Neural progenitor cell (in vitro differentiated cells): Measurements from ENCODE around the gene SPRR5. TPM values are rescaled to one million over a fixed set of nuclear protein-coding genes. Genes with fewer than 3 reads are reported as not detected.

Experiments
- DNase-seq: peaks from one replicate; pipeline ENCODE4 v3.0.0-alpha.2; 2016; ENCODE audit warnings: low spot score
- H2AFZ ChIP-seq: fragments of 200-600 bp; sonication (generic); replicated peaks from 2 replicates; pipeline ENCODE4 v1.6.1; 2016; ENCODE audit warnings: antibody characterized with exemption
- H3F3A ChIP-seq: fragments of 200-600 bp; sonication (generic); 2 replicates; pipeline ENCODE4 v1.6.1; 2016; ENCODE audit warnings: antibody characterized with exemption, low read depth
- H3K27ac ChIP-seq: fragments of 200-600 bp; sonication (generic); 2 replicates; pipeline ENCODE4 v1.5.1; 2016; ENCODE audit warnings: mild to moderate bottlenecking
- H3K27me3 ChIP-seq: fragments of 200-600 bp; sonication (generic); 2 replicates; pipeline ENCODE4 v1.6.1; 2016; ENCODE audit warnings: mild to moderate bottlenecking, moderate library complexity
- H3K36me3 ChIP-seq: fragments of 200-600 bp; sonication (generic); 2 replicates; pipeline ENCODE4 v1.5.1; 2016
- H3K4me1 ChIP-seq: fragments of 200-600 bp; sonication (generic); 2 replicates; pipeline ENCODE4 v1.6.1; 2016; ENCODE audit warnings: mixed run types
- H3K4me2 ChIP-seq: fragments of 200-600 bp; sonication (generic); 2 replicates; pipeline ENCODE4 v1.6.1; 2016
- H3K4me3 ChIP-seq: fragments of 200-600 bp; sonication (generic); 2 replicates; pipeline ENCODE4 v1.5.1; 2016
- H3K79me2 ChIP-seq: fragments of 200-600 bp; sonication (generic); 2 replicates; pipeline ENCODE4 v1.6.1; 2016; ENCODE audit warnings: low read depth
- H3K9ac ChIP-seq: fragments of 200-600 bp; sonication (generic); 2 replicates; pipeline ENCODE4 v1.6.1; 2016
- H3K9me3 ChIP-seq: fragments of 200-600 bp; sonication (generic); 2 replicates; pipeline ENCODE4 v1.5.1; 2016; ENCODE audit warnings: low read depth
- H4K20me1 ChIP-seq: fragments of 200-600 bp; sonication (generic); 2 replicates; pipeline ENCODE4 v1.6.1; 2016; ENCODE audit warnings: low read depth
- H3K27ac Mint-ChIP-seq: 3 replicates; pipeline ENCODE4 v1.8.0; 2021; ENCODE audit warnings: mixed read lengths
- H3K27me3 Mint-ChIP-seq: 2 replicates; pipeline ENCODE4 v1.8.0; 2022; ENCODE audit warnings: low read depth, mild to moderate bottlenecking, inconsistent platforms, moderate library complexity, mixed read lengths; ENCODE audit not compliant: insufficient read depth
- H3K36me3 Mint-ChIP-seq: 3 replicates; pipeline ENCODE4 v1.8.0; 2021; ENCODE audit warnings: mixed read lengths
- H3K4me1 Mint-ChIP-seq: 3 replicates; pipeline ENCODE4 v1.8.0; 2021; ENCODE audit warnings: mixed read lengths
- H3K4me3 Mint-ChIP-seq: 3 replicates; pipeline ENCODE4 v1.8.0; 2021; ENCODE audit warnings: mild to moderate bottlenecking, moderate library complexity, mixed read lengths
- H3K9me3 Mint-ChIP-seq: 3 replicates; pipeline ENCODE4 v1.8.0; 2020; ENCODE audit warnings: mixed read lengths
- EZH2 ChIP-seq: fragments of 200-600 bp; sonication (generic); IDR thresholded peaks from 2 replicates; pipeline ENCODE4 v1.6.1; 2017; ENCODE audit warnings: antibody characterized with exemption, mild to moderate bottlenecking, moderate library complexity
- EZH2phosphoT487 ChIP-seq: fragments of 200-600 bp; sonication (generic); IDR thresholded peaks from 2 replicates; pipeline ENCODE4 v1.6.1; 2017; ENCODE audit warnings: antibody characterized with exemption
- total RNA-seq: library from RNA; depleted of rRNA; stranded (reverse); fragments of >200 nt; gene quantifications from 2 replicates; pipeline ENCODE4 v1.2.3, GENCODE V29; 2015; ENCODE audit warnings: low replicate concordance
- TF ChIP-seq, protein P1 (sequence below): fragments of 200-600 bp; sonication (generic); IDR thresholded peaks from 2 replicates; pipeline ENCODE4 v1.5.1; 2017; ENCODE audit warnings: antibody characterized with exemption, mild to moderate bottlenecking

The SPRR5 gene
- total RNA-seq, 1 donor from 2014 or later: not detected

DNA sequence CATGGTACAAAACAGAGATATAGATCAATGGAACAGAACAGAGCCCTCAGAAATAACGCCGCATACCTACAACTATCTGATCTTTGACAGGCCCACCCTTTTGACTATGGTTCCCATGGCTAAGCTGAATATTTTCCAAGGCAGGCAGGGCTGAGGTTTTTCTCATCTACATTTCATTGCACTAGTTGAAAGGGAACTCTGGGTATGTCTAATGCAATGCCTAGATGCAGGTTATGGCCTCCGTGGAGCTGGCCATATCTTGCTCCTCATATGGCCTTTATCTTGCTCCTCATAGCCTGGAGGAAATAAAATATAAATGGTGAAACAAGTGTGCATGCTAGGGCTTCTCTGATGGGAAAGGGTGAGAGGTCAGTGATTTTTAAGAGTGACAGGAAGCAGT, 10.6 kb downstream of the SPRR5 start:
- no peak overlapping the region for H2AFZ ChIP-seq
- no peak for TF ChIP-seq EZH2phosphoT487
- no peak for TF ChIP-seq EZH2
- TF ChIP-seq, protein P1, sequence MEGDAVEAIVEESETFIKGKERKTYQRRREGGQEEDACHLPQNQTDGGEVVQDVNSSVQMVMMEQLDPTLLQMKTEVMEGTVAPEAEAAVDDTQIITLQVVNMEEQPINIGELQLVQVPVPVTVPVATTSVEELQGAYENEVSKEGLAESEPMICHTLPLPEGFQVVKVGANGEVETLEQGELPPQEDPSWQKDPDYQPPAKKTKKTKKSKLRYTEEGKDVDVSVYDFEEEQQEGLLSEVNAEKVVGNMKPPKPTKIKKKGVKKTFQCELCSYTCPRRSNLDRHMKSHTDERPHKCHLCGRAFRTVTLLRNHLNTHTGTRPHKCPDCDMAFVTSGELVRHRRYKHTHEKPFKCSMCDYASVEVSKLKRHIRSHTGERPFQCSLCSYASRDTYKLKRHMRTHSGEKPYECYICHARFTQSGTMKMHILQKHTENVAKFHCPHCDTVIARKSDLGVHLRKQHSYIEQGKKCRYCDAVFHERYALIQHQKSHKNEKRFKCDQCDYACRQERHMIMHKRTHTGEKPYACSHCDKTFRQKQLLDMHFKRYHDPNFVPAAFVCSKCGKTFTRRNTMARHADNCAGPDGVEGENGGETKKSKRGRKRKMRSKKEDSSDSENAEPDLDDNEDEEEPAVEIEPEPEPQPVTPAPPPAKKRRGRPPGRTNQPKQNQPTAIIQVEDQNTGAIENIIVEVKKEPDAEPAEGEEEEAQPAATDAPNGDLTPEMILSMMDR: no peak
- Mint-ChIP-seq H3K36me3 (no peaks in the 10 kb centered on the region), H3K9me3 (no peaks in the 10 kb centered on the region), H3K4me1 (no peaks in the 10 kb centered on the region), H3K27ac (no peak overlapping the region), H3K4me3 (no peak overlapping the region), H3K27me3 (peaks cover under 1% of the 10 kb centered on the region)
- no peak overlapping the region for H3K4me2 ChIP-seq
- no peaks in the 10 kb centered on the region for H4K20me1 ChIP-seq
- no peak overlapping the region for H3K27ac ChIP-seq
- H3K36me3 ChIP-seq: no peaks in the 10 kb centered on the region
- no peaks in the 10 kb centered on the region for H3K27me3 ChIP-seq
- H3K79me2 ChIP-seq: no peaks in the 10 kb centered on the region
- no peak overlapping the region for H3K4me3 ChIP-seq
- peaks cover 5% of the 10 kb centered on the region for H3K9me3 ChIP-seq
- H3K9ac ChIP-seq: no peak overlapping the region
- H3K4me1 ChIP-seq: no peaks in the 10 kb centered on the region
- H3F3A ChIP-seq: no peaks in the 10 kb centered on the region
- DNase-seq: no peak

DNA sequence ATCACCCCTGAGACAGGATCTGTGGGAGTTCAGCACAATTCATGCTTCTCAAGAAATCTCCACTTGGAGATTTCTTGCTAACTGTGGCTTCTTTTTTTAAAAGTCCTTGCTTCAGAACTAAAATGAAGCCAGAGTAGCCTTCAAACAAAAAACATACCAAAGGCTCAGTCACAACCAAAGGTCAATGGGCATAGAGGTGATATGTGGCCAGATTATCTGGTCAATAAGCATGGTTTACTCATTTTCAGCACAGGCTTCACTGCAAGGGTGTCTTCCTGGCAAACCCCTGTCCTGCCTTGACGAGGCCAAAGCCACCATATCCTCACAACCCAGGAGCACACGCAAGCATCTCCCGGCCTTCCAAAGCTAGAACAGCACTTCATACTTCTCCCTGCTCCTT, 12.3 kb downstream of the SPRR5 start:
- H3K27me3 ChIP-seq: no peaks in the 10 kb centered on the region
- no peak overlapping the region for H3K27ac Mint-ChIP-seq
- no peak overlapping the region for H3K4me3 ChIP-seq
- no peaks in the 10 kb centered on the region for H3K27me3 Mint-ChIP-seq
- DNase-seq: no peak
- no peak overlapping the region for H3K27ac ChIP-seq
- no peak for TF ChIP-seq EZH2phosphoT487
- no peak for TF ChIP-seq EZH2
- TF ChIP-seq, protein P1: no peak
- H4K20me1 ChIP-seq: no peaks in the 10 kb centered on the region
- peaks cover 5% of the 10 kb centered on the region for H3K9me3 ChIP-seq
- no peaks in the 10 kb centered on the region for H3K9me3 Mint-ChIP-seq
- H3F3A ChIP-seq: no peaks in the 10 kb centered on the region
- H3K4me1 ChIP-seq: no peaks in the 10 kb centered on the region
- no peak overlapping the region for H3K4me2 ChIP-seq
- H3K4me3 Mint-ChIP-seq: no peak overlapping the region
- H3K79me2 ChIP-seq: no peaks in the 10 kb centered on the region
- H3K4me1 Mint-ChIP-seq: no peaks in the 10 kb centered on the region
- H3K9ac ChIP-seq: no peak overlapping the region
- no peaks in the 10 kb centered on the region for H3K36me3 ChIP-seq
- H2AFZ ChIP-seq: no peak overlapping the region
- no peaks in the 10 kb centered on the region for H3K36me3 Mint-ChIP-seq

DNA sequence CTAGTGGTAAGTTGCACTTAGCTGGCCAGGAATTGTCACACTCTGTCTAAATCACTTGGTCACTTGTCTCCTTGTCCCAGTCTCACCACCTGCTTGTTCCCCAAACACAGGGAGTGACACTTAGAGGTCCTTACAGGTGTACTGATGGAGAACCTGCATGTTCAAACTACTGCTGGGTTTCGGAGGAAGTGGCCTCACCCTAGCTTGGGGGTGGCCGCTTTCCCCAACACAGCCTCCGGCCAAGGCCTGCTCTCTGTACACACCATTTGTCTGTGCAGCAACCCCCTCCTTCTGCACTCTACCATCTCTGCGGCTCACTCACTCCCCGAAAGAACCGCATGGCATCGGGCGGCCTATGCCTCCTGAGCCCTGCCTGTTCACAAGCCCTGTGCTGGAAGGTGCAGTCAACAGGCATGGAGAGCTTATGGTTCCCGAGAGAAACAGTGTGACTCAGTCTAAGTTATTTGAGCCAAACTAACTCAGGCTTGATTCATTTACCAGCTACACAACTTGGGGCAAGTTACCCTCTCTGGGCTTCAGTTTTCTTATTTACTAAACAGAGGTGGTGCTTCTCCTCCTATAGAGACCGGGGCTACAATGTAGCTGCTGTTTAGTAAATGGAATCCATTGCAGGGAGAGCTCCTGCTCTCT, 12.9 kb downstream of the SPRR5 start:
- Histone ChIP-seq H3K9me3 (peaks cover 5% of the 10 kb centered on the region), H3K36me3 (no peaks in the 10 kb centered on the region), H3K4me3 (no peak overlapping the region), H3K4me1 (no peaks in the 10 kb centered on the region), H4K20me1 (no peaks in the 10 kb centered on the region), H3K27ac (no peak overlapping the region), H3K27me3 (no peaks in the 10 kb centered on the region), H2AFZ (no peak overlapping the region), H3K4me2 (no peak overlapping the region), H3K9ac (no peak overlapping the region), H3F3A (no peaks in the 10 kb centered on the region), H3K79me2 (no peaks in the 10 kb centered on the region)
- DNase-seq: no peak
- no peaks in the 10 kb centered on the region for H3K4me1 Mint-ChIP-seq
- H3K4me3 Mint-ChIP-seq: no peak overlapping the region
- H3K9me3 Mint-ChIP-seq: no peaks in the 10 kb centered on the region
- H3K27ac Mint-ChIP-seq: no peak overlapping the region
- H3K36me3 Mint-ChIP-seq: no peaks in the 10 kb centered on the region
- no peaks in the 10 kb centered on the region for H3K27me3 Mint-ChIP-seq
- TF ChIP-seq EZH2 (no peak), EZH2phosphoT487 (no peak)
- TF ChIP-seq, protein P1: no peak
